NCI-H1092 (cell line): ENCODE measurements around the gene SNAP47.
A peak's percentile ranks its signal among the peaks of the same experiment; 100 is the strongest.
"Not testable (repeated sequence)": the region's sequence is repeated elsewhere in the genome, so short reads cannot be mapped to it uniquely, and the experiment has no call there.

Experiments
- DNase-seq: peaks from one replicate; lab custom pipeline; 2025; lab: John Stamatoyannopoulos, UW

SNAP47 gene, protein sequence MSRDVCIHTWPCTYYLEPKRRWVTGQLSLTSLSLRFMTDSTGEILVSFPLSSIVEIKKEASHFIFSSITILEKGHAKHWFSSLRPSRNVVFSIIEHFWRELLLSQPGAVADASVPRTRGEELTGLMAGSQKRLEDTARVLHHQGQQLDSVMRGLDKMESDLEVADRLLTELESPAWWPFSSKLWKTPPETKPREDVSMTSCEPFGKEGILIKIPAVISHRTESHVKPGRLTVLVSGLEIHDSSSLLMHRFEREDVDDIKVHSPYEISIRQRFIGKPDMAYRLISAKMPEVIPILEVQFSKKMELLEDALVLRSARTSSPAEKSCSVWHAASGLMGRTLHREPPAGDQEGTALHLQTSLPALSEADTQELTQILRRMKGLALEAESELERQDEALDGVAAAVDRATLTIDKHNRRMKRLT

DNA sequence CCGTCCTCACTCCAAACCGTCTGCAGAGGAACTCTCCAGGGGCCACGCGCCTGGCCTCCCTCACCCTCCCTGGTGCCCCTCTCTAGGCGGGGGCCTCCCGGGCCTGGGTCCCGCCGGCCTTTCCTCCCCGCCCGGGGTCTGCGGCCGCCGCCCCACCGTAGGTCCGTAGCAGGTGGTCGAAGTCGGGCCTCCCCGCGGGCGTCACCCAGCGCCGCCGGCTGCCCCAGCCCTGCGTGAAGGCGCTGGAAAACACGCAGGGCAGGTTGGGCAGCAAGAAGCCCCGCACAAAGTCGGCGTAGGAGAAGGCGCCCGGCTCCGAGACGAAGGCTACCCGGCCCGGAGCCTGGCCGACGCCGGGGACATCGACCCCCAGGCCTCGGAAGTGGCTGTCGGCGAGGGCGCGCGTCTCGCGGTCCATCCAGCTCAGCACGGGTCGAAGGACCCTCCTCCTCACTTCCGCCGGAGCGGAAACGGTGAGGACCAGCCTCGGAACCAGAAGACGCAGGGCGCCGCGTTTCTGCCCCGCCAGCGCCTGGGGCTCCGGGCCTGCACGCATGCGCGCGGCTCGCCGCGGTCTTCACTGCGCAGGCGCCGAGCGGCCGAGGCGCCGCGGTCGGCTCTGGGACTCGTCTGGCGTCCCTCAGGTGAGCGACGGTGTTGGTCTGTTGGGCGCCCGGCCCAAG is at the start of gene SNAP47, which contains the start of gene JMJD4:
SNAP47 (plus strand) TSS at position 580 of the 683 bp plus-strand sequence. CDS start 12,302 bp downstream, outside the sequence.
JMJD4 (minus strand) TSS at position 447 of the 683 bp plus-strand sequence; CDS start at position 418, 29 bp downstream.
- peak; percentile 93 for DNase-seq

DNA sequence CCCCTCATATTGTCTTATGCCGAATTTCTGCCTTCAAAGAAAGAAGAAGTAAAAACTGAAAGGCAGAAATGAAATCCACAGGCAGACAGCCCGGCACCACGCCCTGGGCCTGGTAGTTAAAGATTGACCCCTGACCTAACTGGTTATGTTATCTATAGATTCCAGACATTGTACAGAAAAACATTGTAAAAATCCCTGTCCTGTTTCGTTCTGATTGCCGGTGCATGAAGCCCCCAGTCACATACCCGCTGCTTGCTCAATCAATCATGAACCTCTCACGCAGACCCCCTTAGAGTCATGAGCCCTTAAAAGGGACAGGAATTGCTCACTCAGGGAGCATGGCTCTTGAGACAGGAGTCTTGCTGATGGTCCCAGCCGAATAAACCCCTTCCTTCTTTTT is 49.4 kb upstream of the SNAP47 start:
- DNase-seq = no peak

DNA sequence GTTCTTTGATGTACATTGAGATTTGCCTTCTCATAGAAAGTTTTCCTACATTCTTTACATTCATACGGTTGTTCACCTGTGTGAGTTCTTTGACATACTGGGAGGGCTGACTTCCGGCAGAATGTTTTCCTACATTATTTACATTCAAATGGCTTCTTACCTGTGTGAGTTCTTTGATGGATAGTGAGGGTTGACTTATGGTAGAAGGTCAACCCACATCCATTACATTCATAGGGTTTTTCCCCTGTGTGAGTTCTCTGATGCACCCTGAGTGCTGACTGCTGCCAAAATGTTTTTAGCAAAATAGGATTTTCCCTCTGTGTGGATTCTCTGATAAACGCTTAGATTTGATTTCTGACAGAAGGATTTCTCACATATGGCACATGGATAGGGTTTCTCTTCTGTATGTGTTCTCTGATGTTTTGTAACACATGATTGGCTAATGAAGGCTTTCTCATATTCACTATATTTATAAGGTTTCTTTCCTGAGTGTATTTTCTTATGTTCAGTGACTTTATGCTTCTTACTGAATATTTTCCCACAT is 37.8 kb upstream of the SNAP47 start:
- DNase-seq = no peak

DNA sequence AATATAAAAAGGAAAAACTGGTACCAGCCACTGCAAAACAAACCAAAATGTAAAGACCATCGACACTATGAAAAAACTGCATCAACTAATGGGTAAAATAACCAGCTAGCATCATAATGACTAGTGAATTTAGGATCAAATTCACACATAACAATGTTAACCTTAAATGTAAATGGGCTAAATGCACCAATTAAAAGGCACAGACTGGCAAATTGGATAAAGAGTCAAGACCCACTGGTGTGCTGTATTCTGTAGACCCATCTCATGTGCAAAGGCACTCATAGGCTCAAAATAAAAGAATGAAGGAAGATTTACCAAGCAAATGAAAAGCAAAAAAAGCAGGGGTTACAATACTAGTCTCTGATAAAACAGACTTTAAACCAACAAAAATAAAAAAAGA is 33.6 kb upstream of the SNAP47 start:
- not testable (repeated sequence) for DNase-seq

DNA sequence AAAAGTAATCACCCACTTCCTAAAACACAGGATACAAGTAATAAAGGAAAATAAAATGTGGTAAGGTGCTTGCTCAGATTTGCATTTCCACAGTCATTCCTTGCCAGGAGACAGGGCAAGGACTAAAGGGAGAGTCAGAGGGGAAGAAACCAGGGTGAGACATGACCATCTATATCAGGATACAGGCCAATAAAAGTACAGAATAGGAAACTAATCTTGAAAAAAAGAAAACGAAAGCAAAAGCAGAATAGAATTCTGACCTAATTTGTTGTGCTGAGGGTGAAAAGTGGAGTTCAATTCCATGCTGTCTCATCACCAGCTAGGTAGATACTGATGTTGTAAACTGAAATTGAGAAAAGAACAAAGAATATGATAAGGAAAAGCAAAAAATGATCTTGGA is 27.4 kb upstream of the SNAP47 start:
- DNase-seq = no peak

DNA sequence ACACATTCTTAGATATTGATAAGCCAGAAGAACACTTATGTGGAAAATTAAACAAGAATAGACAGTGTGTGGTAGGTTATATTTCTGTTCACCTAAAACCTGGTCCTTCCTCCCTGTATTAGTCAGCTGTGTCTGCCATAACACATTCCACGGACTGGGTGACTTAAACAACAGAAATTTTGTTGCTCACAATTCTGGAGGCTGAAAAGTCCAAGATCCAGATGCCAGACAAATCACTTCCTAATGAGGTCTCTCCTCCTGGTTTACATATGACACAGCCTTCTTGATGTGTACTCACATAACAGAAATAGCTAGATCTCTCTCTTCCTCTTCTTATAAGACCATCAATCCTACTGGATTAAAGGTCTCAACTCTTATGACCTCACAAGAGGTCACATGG is 25.8 kb upstream of the SNAP47 start:
- no peak for DNase-seq

DNA sequence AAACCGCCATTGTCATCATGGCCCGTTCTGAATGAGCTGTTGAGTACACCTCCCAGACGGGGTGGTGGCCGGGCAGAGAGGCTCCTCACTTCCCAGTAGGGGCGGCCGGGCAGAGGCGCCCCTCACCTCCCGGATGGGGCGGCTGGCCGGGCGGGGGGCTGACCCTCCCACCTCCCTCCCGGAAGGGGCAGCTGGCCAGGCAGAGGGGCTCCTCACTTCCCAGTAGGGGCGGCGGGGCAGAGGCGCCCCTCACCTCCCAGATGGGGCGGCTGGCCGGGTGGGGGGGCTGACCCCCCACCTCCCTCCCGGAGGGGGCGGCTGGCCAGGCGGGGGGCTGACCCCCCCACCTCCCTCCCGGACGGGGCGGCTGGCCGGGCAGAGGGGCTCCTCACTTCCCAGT is 24.8 kb upstream of the SNAP47 start:
- not testable (repeated sequence) for DNase-seq

DNA sequence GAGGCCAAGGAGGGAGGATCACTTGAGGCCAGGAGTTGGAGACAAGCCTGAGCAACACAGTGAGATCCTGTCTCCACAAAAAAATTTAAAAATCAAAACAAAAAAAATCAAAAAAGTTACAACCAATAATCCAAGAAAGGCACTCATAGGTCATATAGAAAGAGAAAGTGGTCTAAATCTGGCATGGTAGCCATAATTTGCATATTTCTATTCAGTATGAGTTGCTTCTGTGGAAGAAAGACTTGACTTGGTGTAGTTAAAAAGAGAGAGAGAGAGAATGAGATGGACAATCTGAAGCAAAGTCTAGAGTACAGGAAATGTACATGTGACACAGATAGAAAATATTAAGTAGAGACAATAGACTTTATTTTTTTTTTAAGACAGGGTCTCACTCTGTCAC is 22.6 kb upstream of the SNAP47 start:
- no peak for DNase-seq

DNA sequence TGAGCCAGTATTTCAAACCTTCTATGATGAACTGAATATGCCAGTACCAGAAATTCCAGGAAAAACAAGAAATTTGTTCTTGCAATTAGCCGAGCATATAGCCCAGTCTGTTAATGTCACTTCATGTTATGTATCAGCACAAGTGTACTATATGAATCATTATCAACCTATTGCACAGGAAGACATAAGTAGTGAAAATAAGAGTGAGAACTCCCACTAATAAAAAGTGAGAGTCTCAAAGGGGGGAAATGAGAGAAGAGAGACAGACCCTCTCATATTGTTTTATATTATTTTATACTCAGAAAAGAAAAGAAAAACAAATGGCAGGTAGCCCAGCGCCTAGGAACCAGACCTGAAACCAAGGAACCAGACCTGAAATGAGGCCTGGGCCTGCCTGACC is 16.3 kb upstream of the SNAP47 start:
- no peak for DNase-seq

DNA sequence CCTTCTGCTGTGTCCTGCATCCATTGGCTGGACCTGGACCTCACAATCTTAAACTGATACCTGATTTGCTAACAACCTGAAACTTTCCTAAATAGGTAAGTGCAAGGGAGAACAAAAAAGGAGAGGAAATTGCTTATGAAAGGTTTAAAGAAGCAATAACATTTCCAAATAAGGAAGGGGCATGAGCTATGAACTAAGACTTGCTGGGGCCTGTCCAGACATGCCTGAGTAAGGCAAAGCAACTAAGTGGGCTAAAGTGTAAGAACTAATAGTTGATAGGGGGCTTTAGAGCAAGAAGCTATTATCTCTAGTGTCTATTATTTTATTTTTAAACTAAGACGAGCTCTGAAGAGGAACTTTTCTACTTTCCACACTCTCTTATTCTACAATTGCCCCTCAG is 11.8 kb upstream of the SNAP47 start:
- no peak for DNase-seq

DNA sequence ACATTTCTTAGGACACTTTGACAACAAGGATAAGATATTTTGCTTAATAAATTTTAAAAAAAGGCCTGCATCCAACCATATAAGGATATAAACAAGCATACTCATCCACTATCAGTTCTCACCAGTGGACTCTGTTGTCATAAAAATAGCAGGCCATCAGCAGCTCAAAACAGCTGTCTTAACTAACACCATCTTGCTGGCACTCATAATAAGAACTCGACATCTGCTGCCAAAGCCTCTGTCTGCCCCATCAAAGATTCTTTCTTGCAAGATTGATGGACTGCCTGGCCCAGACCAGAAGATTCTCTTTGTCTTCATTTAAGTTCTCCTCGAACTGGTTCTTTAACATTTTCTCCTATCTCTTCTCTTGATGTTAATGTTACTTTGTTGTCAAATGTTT is 10.2 kb upstream of the SNAP47 start:
- no peak for DNase-seq

DNA sequence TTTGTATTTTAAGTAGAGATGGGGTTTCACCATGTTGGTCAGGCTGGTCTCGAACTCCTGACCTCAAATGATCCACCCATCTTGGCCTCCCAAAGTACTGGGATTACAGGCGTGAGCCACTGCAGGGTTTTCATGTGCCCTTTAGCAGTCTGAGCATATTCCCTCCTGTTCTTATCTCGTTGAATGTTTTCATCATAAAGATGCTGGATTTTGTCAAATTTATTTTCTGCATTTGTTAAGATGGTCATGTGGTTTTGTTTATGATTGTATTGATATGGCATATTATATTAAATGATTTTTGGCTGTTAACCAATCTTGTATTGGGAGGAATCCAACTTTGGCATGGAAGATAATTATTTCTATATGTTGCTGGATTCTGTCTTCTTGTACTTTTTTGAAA is 8.9 kb upstream of the SNAP47 start:
- DNase-seq = no peak

DNA sequence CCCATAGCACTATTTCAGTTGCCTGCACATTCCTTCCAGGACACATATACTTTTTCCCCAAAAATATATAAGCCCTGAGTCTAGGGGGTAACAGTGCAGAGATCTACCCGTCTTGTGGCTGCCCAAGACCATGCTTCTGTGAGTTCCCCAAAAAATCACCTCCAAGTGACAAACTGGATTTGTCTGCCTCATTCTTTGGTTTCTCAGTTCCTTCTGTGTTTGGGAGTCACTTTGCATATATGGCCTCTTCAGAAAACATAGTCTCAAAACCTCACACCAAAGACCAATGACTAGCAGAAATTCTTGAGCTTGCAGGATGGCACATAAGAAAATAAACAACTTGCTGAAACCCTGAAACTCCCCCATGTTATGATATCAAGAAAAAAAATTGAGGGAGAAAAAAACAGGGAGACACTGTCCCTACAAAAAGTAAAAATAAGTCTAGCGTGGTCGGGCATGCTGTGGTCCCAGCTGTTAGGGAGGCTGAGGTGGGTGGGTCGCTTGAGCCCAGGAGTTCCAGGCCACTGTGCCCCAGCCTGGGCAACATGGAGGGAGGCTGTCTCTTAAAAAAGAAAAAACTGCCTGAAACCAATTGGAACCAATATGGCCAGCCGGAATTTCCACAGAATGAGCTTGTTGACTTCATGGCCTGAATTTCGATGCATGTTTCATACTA is 8.2 kb upstream of the SNAP47 start:
- no peak for DNase-seq

DNA sequence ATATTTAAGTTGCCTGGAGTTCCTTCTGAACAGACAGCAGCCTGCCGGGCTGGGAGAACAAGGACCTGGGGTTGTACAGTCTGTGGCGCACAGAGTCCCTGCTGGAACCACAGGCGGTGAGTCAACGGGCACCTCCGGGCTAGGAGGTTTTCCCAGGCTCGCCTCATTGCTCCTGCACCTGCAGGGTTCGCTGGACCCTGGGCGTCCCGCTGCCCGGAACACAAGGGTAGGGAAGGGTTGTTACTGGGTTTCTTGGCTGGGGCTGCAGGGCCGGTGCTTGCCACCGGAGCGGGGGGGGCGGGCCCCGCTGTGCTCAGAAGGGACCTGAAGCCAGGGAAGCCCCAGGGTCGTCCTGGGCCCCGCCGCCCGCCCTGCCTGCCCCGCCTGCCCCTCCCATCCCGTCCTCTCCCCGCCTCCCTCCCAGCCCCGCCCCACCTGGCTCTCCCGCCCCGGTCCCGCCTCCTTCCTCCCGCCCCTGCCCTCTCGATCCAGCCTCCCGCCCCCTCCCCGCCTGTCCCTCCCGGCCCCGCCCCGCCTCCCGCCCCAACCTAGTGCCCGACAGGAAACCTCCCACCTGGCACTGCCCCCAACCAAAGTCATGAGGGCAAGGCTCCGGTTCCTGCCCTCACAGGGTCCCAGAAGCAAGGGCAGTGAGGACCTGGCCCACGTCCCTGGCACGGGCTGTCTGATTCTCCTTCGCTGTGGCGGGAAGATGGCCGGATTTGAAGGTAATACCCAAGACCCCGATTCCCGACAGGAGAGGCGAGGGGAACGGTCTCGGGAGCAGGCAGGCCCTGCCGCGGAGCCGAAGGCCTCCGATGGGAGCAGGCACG is 7.0 kb upstream of the SNAP47 start:
- peak; percentile 75 for DNase-seq

DNA sequence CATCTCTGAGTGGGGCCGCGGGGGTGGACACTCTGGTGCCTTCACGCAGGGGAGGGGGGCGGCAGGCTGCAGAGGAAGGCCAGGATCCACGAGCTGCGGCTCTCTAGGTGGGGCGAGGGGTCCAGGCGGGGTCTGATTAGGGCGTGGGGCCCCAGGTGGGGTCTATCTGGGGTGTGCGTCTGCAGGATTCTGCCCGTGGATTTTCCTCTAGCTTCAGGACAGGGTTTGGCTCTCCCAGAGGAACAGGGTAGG is 6.4 kb upstream of the SNAP47 start:
- no peak for DNase-seq

DNA sequence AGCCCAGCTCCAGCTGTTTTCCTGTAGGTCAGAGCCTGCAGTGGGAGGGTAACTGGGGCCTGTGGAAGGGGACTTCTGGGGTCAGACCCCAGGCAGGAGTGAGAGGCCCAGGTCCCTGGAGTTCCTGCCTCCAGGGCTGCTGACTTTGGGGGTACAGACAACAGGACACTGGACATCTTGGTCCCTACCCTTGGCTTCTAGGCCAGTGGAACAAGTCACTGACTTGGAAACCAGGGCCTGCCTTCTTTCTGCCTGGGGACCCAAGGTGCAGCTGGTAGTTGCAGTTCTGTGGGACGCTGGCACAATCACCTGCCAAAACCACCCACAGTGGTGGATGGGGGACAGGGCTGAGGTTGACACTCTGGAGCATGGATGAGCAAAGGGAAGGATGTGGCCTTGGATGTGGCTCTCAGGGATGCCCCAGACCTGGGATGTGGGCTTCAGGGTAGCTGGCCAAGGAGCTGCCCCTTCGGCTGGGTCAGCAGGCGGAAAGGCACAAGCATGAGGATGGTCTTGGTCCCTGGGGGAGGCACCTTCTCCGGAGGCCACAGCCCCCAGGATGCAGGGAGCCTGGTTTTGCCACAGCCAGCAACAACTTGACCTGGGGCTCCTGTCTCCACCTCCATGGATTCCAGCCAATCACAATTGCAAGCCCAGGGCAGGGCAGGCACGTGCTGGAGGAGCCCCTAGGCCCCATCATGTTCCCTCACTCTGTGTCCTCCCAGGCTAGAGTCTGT is 5.9 kb upstream of the SNAP47 start:
- no peak for DNase-seq

DNA sequence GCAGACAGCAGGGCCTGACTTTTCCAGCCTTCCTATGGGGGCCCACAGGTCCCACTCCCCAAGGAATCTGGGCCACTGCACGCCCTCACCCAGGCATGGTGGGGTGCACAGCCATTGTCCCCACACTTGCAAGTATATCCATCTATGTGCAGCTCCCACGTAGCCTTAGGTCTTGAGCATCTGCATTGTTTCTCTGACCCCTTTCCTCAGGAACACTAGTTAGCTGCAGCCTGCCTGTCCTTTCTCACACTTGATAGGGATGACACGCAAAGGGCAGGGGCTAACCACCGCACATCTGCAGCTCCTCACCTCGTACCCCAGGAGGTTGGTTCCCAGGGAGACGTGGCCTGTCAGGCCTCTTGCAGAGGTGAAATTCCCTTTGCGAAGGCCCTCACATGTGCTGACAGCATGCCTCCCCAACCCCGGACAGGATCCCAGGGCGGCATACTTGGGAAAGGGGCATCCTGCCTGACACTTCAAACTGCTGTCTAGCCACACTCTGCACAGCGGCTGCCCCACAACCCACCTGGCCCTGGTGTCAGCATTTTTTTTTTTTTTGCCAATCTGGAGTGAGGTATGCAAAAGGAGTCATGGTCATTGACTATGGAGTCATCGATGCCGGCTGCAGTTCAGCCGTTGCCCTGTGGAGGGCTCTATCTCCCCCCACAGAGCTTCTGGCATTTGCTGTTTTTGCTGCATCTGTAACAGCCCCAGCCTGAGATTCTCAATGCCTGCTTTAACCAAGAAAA is 5.2 kb upstream of the SNAP47 start:
- no peak for DNase-seq

DNA sequence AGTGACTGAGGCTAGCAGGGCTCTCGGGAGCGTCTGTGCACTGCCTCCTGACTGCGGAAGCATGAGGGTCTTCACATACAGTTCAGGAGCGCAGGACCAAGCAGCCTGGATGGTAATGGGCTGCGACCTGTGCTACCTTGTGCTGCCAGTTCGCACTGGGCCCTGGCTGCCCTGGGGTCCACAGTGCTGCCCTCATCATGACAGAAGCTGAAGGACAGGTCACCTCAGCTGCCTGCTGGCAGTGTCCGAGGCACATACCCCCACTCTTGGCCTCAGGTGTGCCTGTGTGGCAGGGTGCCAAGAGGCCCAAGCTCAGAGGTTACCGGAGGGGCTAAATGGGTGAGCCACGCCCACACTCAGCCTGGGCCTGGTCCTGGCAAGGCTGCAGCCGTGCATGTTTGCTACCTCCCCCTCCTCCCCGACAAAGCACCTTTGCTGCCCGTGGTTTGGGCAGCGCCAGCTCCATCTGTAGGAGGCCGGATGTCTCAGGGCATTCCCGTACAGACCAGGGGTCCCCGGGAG is 4.5 kb upstream of the SNAP47 start:
- DNase-seq = no peak

DNA sequence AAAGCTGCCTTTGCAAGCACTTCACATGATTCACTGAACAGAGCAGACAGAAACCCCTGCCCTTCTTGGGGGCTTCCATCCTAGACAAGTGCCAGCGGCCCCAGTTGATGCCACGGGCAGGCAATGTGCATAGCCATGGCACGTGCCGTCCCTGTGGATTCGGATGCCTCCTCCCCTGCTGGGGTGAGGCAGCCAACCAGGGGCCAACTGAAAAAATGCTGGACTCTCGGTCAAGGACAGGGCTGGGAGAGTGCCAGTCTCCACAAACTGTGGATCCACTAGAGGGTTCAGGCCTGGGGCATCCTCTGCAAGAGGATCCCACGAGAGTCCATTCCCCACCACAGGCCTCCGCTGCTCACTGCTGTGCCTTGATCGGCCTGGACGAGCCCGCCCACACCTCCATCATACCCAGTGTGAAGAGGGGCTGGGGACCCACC is 4.0 kb upstream of the SNAP47 start:
- DNase-seq = no peak
